K562 (cell line): ENCODE measurements around the gene MARCHF3. TPM values are rescaled to one million over a fixed set of nuclear protein-coding genes. Genes with fewer than 3 reads are reported as not detected.

Source experiments
- CBX8 ChIP-seq: fragments of 200-600 bp; sonication (generic); IDR thresholded peaks from 2 replicates; pipeline ENCODE4 v1.6.1; 2012; ENCODE audit warnings: borderline replicate concordance, mixed run types, low read depth, mild to moderate bottlenecking, moderate library complexity, mixed read lengths, low read length, control low read depth, inconsistent platforms; ENCODE audit not compliant: poor library complexity, severe bottlenecking; ENCODE audit errors: extremely low read depth
- CREBBP ChIP-seq: IDR thresholded peaks from one replicate; pipeline ENCODE4 v1.6.1; 2012; ENCODE audit warnings: low read depth, mild to moderate bottlenecking, control low read depth, inconsistent platforms, low read length
- DNMT1 ChIP-seq: fragments of 450-650 bp; IDR thresholded peaks from 2 replicates; pipeline ENCODE4 v1.6.1; 2016; ENCODE audit warnings: antibody characterized with exemption, mild to moderate bottlenecking
- MCM2 ChIP-seq: fragments of 450-650 bp; IDR thresholded peaks from 2 replicates; pipeline ENCODE4 v1.6.1; 2017; ENCODE audit warnings: low read depth, mild to moderate bottlenecking
- NEUROD1 ChIP-seq: fragments of 150-350 bp; IDR thresholded peaks from 2 replicates; pipeline ENCODE4 v1.6.1; 2014; ENCODE audit warnings: borderline replicate concordance, low read length, low read depth; ENCODE audit not compliant: partially characterized antibody
- NFIC ChIP-seq: fragments of 450-650 bp; IDR thresholded peaks from 2 replicates; pipeline ENCODE4 v1.6.1; 2017; ENCODE audit warnings: mild to moderate bottlenecking, inconsistent platforms
- NRF1 ChIP-seq, 2 experiments: fragments of 450-650 bp; IDR thresholded peaks in 1 of 2; conservative IDR thresholded peaks in 1 of 2; 2 replicates each; pipeline ENCODE4 v1.6.1; 2014; ENCODE audit warnings: mild to moderate bottlenecking in 2 of 2
- POLR2A ChIP-seq: fragments of 450-650 bp; conservative IDR thresholded peaks from 2 replicates; pipeline ENCODE4 v1.6.1; 2016
- RFX7 ChIP-seq: fragments of 250-450 bp; sonication (Bioruptor Pico); IDR thresholded peaks from 2 replicates; pipeline ENCODE4 v1.5.1; 2021; ENCODE audit warnings: mild to moderate bottlenecking
- TRIM24 ChIP-seq, 2 experiments: fragments of 450-650 bp; IDR thresholded peaks; 2 replicates each; pipeline ENCODE4 v1.6.1; 2016
- ZBTB7A ChIP-seq: IDR thresholded peaks from 2 replicates; pipeline ENCODE4 v1.6.1; 2011; ENCODE audit warnings: low read depth, mild to moderate bottlenecking, low read length, moderate library complexity, borderline replicate concordance; ENCODE audit not compliant: control insufficient read depth
- ZC3H11A ChIP-seq: IDR thresholded peaks from 2 replicates; pipeline ENCODE4 v1.6.1; 2012; ENCODE audit warnings: low read depth, low read length, improper control_type of control experiment
- polyA plus RNA-seq, 8 experiments: library from polyadenylated mRNA; depleted of rRNA in 4 of 8; stranded (reverse) in 5 of 8; unstranded in 3 of 8; fragments of >200 nt; fragmentation: Nextera tagmentation in 2 of 8; fragmentation: Illumina TruSeq in 1 of 8; extraction: Ambion mirVana in 2 of 8; extraction: Trizol in 1 of 8; gene quantifications; 2 replicates each; pipeline versions ENCODE4 v1.2.1 to v1.2.3, GENCODE V29; 2011 to 2014; ENCODE audit warnings: inconsistent platforms in 1 of 8, missing spikeins in 1 of 8
- total RNA-seq, 7 experiments: library from RNA; depleted of rRNA in 6 of 7; stranded (reverse); fragments of >200 nt in 6 of 7; fragmentation: Illumina TruSeq in 2 of 7; extraction: Trizol in 2 of 7; gene quantifications; 2 replicates each; pipeline versions ENCODE4 v1.2.1 to v1.2.3, GENCODE V29; 2011 to 2021; ENCODE audit warnings: low replicate concordance in 1 of 7
- TF ChIP-seq, protein P1 (sequence below): sonication (generic); formaldehyde crosslinking; IDR thresholded peaks from 2 replicates; pipeline ENCODE4 v1.8.1; 2023; ENCODE audit warnings: mild to moderate bottlenecking, missing genetic modification reagents, moderate library complexity
- TF ChIP-seq, protein P2 (sequence below): fragments of 450-650 bp; formaldehyde crosslinking; conservative IDR thresholded peaks from 2 replicates; pipeline ENCODE4 v1.4.0; 2022; ENCODE audit warnings: mild to moderate bottlenecking, missing genetic modification characterization
- TF ChIP-seq, protein P3 (sequence below), 2 experiments: IDR thresholded peaks; 2 replicates each; pipeline ENCODE4 v1.6.1; 2012; ENCODE audit warnings: improper control_type of control experiment in 2 of 2, low read depth in 2 of 2, low read length in 2 of 2, borderline replicate concordance in 1 of 2
- TF ChIP-seq, protein P4 (sequence below): fragments of 150-350 bp; IDR thresholded peaks from 2 replicates; pipeline ENCODE4 v1.6.1; 2014; ENCODE audit warnings: low read depth, mild to moderate bottlenecking, low read length, borderline replicate concordance
- TF ChIP-seq, protein P5 (sequence below): sonication (generic); formaldehyde crosslinking; IDR thresholded peaks from 2 replicates; pipeline ENCODE4 v1.8.1; 2023; ENCODE audit warnings: mild to moderate bottlenecking, missing genetic modification reagents

The MARCHF3 gene
- total and polyA plus RNA-seq, 9 of the 15 experiments (the other 6 are each of a cell fraction or from before 2014, with no cell fraction given): 5.6 to 37.4 (median 16.5) TPM

DNA sequence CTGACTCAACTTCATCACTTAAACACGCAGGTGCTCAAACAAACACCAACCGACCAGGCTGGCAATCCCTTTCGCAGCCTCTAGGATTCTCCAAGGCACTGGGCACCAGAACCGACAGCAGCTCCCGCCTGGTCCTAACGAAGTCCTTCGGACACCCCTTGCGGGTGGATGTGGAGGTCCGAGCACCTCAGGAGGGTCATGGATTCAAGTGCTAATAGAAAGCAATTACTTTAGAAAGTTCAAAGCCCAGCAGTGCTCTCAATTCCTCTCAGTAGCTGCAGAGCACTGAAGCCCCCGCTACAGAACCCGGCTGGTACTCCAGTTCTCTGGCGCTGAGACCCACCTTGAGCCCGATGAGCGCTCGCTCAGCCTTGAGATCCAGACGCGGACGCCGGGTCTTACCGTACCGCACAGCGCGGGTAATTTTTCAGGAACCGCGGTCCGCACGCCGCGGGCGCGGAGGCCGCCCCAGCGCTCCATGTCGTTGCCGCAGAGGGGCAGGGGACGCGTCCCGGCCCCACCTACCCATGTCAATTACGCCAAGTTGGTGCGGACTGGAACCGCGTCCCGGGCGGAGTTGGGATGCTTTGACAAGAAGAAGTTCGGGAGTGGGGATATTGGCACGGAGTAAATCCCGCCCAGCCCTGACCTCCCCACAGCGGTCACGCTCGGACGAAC lies 638 bp downstream of the MARCHF3 start (continued):
- TF ChIP-seq, protein P1, sequence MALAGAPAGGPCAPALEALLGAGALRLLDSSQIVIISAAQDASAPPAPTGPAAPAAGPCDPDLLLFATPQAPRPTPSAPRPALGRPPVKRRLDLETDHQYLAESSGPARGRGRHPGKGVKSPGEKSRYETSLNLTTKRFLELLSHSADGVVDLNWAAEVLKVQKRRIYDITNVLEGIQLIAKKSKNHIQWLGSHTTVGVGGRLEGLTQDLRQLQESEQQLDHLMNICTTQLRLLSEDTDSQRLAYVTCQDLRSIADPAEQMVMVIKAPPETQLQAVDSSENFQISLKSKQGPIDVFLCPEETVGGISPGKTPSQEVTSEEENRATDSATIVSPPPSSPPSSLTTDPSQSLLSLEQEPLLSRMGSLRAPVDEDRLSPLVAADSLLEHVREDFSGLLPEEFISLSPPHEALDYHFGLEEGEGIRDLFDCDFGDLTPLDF (CRISPR knock-in tag): 0 out of 2 replicates have a peak, but pooled peaks have one; percentile 62
- no peak for TF ChIP-seq CREBBP
- no peak for TF ChIP-seq CBX8
- no peak for TF ChIP-seq NRF1 (conservative IDR thresholded peaks at IDR 0.05 in 1 of 2, IDR thresholded peaks at IDR 0.05 in 1 of 2)
- no peak; the same call in 1 of the 2 replicates for TF ChIP-seq ZBTB7A
- TF ChIP-seq MCM2: no peak
- TF ChIP-seq, protein P2, sequence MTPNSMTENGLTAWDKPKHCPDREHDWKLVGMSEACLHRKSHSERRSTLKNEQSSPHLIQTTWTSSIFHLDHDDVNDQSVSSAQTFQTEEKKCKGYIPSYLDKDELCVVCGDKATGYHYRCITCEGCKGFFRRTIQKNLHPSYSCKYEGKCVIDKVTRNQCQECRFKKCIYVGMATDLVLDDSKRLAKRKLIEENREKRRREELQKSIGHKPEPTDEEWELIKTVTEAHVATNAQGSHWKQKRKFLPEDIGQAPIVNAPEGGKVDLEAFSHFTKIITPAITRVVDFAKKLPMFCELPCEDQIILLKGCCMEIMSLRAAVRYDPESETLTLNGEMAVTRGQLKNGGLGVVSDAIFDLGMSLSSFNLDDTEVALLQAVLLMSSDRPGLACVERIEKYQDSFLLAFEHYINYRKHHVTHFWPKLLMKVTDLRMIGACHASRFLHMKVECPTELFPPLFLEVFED (CRISPR knock-in tag): no peak
- TF ChIP-seq, protein P3, sequence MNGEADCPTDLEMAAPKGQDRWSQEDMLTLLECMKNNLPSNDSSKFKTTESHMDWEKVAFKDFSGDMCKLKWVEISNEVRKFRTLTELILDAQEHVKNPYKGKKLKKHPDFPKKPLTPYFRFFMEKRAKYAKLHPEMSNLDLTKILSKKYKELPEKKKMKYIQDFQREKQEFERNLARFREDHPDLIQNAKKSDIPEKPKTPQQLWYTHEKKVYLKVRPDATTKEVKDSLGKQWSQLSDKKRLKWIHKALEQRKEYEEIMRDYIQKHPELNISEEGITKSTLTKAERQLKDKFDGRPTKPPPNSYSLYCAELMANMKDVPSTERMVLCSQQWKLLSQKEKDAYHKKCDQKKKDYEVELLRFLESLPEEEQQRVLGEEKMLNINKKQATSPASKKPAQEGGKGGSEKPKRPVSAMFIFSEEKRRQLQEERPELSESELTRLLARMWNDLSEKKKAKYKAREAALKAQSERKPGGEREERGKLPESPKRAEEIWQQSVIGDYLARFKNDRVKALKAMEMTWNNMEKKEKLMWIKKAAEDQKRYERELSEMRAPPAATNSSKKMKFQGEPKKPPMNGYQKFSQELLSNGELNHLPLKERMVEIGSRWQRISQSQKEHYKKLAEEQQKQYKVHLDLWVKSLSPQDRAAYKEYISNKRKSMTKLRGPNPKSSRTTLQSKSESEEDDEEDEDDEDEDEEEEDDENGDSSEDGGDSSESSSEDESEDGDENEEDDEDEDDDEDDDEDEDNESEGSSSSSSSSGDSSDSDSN (IDR thresholded peaks at IDR 0.05; ENCODE audit: borderline replicate concordance in 1 of 2, low read depth in 2 of 2, low read length in 2 of 2): 0 out of 4 replicates have a peak, but pooled peaks of 1 of the 2 experiments have one; percentile 41
- no peak for TF ChIP-seq ZC3H11A
- no peak for TF ChIP-seq NFIC
- TF ChIP-seq POLR2A: no peak
- TF ChIP-seq RFX7 (CRISPR knock-in tag): no peak
- TF ChIP-seq, protein P4, sequence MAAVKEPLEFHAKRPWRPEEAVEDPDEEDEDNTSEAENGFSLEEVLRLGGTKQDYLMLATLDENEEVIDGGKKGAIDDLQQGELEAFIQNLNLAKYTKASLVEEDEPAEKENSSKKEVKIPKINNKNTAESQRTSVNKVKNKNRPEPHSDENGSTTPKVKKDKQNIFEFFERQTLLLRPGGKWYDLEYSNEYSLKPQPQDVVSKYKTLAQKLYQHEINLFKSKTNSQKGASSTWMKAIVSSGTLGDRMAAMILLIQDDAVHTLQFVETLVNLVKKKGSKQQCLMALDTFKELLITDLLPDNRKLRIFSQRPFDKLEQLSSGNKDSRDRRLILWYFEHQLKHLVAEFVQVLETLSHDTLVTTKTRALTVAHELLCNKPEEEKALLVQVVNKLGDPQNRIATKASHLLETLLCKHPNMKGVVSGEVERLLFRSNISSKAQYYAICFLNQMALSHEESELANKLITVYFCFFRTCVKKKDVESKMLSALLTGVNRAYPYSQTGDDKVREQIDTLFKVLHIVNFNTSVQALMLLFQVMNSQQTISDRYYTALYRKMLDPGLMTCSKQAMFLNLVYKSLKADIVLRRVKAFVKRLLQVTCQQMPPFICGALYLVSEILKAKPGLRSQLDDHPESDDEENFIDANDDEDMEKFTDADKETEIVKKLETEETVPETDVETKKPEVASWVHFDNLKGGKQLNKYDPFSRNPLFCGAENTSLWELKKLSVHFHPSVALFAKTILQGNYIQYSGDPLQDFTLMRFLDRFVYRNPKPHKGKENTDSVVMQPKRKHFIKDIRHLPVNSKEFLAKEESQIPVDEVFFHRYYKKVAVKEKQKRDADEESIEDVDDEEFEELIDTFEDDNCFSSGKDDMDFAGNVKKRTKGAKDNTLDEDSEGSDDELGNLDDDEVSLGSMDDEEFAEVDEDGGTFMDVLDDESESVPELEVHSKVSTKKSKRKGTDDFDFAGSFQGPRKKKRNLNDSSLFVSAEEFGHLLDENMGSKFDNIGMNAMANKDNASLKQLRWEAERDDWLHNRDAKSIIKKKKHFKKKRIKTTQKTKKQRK: no peak
- no peak for TF ChIP-seq TRIM24 (IDR thresholded peaks at IDR 0.05)
- TF ChIP-seq, protein P5, sequence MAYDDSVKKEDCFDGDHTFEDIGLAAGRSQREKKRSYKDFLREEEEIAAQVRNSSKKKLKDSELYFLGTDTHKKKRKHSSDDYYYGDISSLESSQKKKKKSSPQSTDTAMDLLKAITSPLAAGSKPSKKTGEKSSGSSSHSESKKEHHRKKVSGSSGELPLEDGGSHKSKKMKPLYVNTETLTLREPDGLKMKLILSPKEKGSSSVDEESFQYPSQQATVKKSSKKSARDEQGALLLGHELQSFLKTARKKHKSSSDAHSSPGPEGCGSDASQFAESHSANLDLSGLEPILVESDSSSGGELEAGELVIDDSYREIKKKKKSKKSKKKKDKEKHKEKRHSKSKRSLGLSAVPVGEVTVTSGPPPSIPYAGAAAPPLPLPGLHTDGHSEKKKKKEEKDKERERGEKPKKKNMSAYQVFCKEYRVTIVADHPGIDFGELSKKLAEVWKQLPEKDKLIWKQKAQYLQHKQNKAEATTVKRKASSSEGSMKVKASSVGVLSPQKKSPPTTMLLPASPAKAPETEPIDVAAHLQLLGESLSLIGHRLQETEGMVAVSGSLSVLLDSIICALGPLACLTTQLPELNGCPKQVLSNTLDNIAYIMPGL (CRISPR knock-in tag): peak; percentile 64; the same call in 1 of the 2 replicates
- no peak for TF ChIP-seq NEUROD1
- TF ChIP-seq DNMT1: no peak
